ENCODE data around the gene STARD8.

GRCh38 chrX:68684291-68684918 is 36.9 kb downstream of the STARD8 start:
- TF ChIP-seq CTCF (IDR thresholded peaks at IDR 0.05) (no peak), POLR2A (IDR thresholded peaks at IDR 0.05) (no peak)
